Endothelial cell (in vitro differentiated cells): ENCODE results near the gene GREB1. TPM values are rescaled to one million over a fixed set of nuclear protein-coding genes. Genes with fewer than 3 reads are reported as not detected.

Source experiments
- DNase-seq: peaks from one replicate; pipeline ENCODE4 v3.0.0; 2021; ENCODE audit warnings: low spot score
- H3K27ac Mint-ChIP-seq: one replicate; pipeline ENCODE4 v1.8.0; 2021; ENCODE audit warnings: mixed read lengths, inconsistent platforms; ENCODE audit not compliant: unreplicated experiment
- H3K27me3 Mint-ChIP-seq: one replicate; pipeline ENCODE4 v1.8.0; 2021; ENCODE audit warnings: mild to moderate bottlenecking, moderate library complexity, mixed read lengths, inconsistent platforms; ENCODE audit not compliant: unreplicated experiment
- H3K36me3 Mint-ChIP-seq: one replicate; pipeline ENCODE4 v1.8.0; 2021; ENCODE audit warnings: mild to moderate bottlenecking, low read depth, mixed read lengths, inconsistent platforms; ENCODE audit not compliant: unreplicated experiment
- H3K4me1 Mint-ChIP-seq: one replicate; pipeline ENCODE4 v1.8.0; 2021; ENCODE audit warnings: mild to moderate bottlenecking, mixed read lengths, inconsistent platforms; ENCODE audit not compliant: unreplicated experiment
- H3K4me3 Mint-ChIP-seq: one replicate; pipeline ENCODE4 v1.8.0; 2021; ENCODE audit warnings: mild to moderate bottlenecking, mixed read lengths, inconsistent platforms; ENCODE audit not compliant: unreplicated experiment
- H3K9me3 Mint-ChIP-seq: one replicate; pipeline ENCODE4 v1.8.0; 2021; ENCODE audit warnings: mixed read lengths, inconsistent platforms; ENCODE audit not compliant: unreplicated experiment
- total RNA-seq: library from RNA; stranded (reverse); fragmentation: NEBNext Ultra II Directional; extraction: Animal tissue kit (Norgen Biotek cat#: 25700); gene quantifications from one replicate; pipeline ENCODE4 v1.2.1, GENCODE V29; 2021; ENCODE audit not compliant: unreplicated experiment
- TF ChIP-seq, protein P1 (sequence below): fragments of 200-600 bp; sonication (generic); IDR thresholded peaks from one replicate; pipeline ENCODE4 v1.5.0; 2021; ENCODE audit warnings: antibody characterized with exemption; ENCODE audit not compliant: unreplicated experiment

Gene GREB1
- total RNA-seq, 1 donor from 2014 or later = 35.9 TPM

DNA sequence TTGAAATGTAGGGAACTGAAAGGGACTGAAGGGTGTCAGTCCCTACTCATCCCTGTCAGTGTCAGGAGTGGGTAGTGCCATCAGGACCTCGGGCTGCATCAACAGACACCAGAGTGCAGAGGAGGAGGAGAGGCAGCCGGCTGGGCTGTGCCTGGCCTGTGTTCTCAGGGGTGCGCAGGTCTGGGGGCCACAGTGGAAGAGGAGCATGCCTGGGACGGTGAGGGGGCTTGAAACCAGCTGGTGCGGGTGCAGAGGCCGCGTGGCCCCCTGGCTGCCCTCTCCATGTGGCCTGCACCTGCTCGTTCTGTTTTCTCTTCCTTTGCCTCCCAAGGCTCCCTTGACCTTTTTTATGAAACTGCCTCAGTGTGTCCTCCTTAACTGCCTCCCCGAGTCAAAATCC is 94.8 kb downstream of the GREB1 start:
- H3K9me3 Mint-ChIP-seq = no peaks in the 10 kb centered on the region
- H3K4me1 Mint-ChIP-seq = no peaks in the 10 kb centered on the region
- no peak overlapping the region for H3K27ac Mint-ChIP-seq
- no peak overlapping the region for H3K4me3 Mint-ChIP-seq
- H3K36me3 Mint-ChIP-seq = peaks cover 70% of the 10 kb centered on the region
- TF ChIP-seq, protein P1, sequence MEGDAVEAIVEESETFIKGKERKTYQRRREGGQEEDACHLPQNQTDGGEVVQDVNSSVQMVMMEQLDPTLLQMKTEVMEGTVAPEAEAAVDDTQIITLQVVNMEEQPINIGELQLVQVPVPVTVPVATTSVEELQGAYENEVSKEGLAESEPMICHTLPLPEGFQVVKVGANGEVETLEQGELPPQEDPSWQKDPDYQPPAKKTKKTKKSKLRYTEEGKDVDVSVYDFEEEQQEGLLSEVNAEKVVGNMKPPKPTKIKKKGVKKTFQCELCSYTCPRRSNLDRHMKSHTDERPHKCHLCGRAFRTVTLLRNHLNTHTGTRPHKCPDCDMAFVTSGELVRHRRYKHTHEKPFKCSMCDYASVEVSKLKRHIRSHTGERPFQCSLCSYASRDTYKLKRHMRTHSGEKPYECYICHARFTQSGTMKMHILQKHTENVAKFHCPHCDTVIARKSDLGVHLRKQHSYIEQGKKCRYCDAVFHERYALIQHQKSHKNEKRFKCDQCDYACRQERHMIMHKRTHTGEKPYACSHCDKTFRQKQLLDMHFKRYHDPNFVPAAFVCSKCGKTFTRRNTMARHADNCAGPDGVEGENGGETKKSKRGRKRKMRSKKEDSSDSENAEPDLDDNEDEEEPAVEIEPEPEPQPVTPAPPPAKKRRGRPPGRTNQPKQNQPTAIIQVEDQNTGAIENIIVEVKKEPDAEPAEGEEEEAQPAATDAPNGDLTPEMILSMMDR = no peak
- peaks cover 10% of the 10 kb centered on the region for H3K27me3 Mint-ChIP-seq
- DNase-seq = no peak

DNA sequence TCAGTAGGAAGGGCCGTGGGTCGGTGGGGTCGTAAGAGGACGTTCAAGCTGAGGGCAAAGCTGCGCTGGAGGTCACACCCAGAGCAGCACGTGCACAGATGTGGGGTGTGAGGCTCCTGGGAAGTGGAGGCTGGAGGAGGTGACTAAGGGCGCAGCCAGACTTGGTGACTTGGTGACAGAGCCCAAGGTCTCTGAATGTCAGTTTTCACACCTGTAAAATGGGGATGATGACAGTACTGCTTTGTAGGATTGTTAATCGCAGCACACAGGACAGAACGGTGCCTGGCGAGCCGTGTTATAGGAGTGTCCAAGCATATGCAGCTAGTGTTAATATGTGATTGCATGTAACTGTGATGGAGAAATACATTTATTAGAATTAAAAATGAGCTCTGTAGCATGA is 95.4 kb downstream of the GREB1 start:
- TF ChIP-seq, protein P1 = no peak
- no peak for DNase-seq
- H3K4me3 Mint-ChIP-seq = no peak overlapping the region
- H3K27me3 Mint-ChIP-seq = peaks cover 10% of the 10 kb centered on the region
- H3K27ac Mint-ChIP-seq = no peak overlapping the region
- no peaks in the 10 kb centered on the region for H3K9me3 Mint-ChIP-seq
- peaks cover 70% of the 10 kb centered on the region for H3K36me3 Mint-ChIP-seq
- no peaks in the 10 kb centered on the region for H3K4me1 Mint-ChIP-seq

DNA sequence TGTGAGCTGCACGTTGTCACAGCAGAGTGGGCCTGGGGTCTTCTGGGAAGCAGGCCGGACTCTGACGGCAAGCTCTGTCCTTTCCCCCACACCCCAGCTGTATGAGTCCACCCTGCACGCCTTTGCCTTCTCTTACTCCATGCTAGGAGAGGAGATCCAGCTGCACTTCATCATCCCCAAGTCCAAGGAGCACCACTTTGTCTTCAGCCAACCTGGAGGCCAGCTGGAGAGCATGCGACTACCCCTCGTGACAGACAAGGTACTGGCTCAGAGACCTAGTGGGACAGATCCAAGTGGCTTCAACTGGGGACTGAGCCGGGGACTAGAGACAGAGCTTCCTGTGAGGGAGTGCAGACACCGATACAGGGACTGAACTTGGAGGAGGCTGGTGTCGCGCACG is 96.0 kb downstream of the GREB1 start:
- no peaks in the 10 kb centered on the region for H3K4me1 Mint-ChIP-seq
- no peak overlapping the region for H3K4me3 Mint-ChIP-seq

DNA sequence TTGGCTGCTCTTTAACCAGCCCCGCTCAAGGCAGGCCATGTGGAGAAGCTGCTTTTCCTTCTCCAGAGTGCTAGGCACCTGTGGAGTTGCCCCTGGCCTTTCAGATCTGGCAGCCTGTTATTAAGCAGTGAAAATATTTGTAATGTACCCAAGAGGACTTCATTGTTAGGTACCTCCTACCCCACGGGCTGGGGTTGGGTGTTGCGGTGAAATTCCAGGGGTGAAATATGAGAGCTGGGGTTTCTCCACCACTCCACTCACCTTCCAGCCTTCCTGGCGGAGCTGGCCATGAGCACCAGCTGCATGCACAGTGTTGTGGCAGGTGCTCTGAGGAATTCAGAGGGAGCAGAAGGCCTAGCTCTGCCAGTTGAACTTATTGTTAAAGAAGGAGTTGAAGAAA is 97.0 kb downstream of the GREB1 start:
- Mint-ChIP-seq H3K9me3 (no peaks in the 10 kb centered on the region), H3K36me3 (peaks cover 63% of the 10 kb centered on the region)

More for the DNA sequence above, 96.0 kb downstream of the GREB1 start:
- Mint-ChIP-seq H3K27ac (no peak overlapping the region), H3K27me3 (peaks cover 10% of the 10 kb centered on the region), H3K36me3 (peaks cover 70% of the 10 kb centered on the region), H3K9me3 (no peaks in the 10 kb centered on the region)
- DNase-seq = no peak
- TF ChIP-seq, protein P1 = no peak

DNA sequence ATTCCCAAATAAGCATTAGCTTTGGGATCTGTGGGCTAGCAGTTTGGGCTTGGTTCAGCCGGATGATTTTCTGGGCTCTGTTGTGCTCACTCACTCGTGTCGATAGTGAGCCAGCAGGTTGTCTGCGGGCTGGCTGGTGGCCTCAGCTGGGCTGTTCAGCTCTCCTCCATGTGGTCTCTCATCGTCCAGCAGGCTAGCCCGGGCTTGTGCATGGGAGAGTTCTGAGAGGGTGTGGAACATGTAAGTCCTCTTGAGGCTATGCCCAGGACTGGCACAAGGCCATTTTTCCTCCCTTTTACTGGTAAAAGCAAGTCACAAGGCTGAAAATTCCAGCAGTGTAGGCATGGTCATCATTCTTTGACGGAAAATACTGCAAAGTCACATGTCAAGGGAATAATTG is 97.6 kb downstream of the GREB1 start:
- H3K36me3 Mint-ChIP-seq = peaks cover 60% of the 10 kb centered on the region
- TF ChIP-seq, protein P1 = no peak
- peaks cover 8% of the 10 kb centered on the region for H3K27me3 Mint-ChIP-seq
- no peak for DNase-seq
- no peak overlapping the region for H3K27ac Mint-ChIP-seq
- H3K4me3 Mint-ChIP-seq = no peak overlapping the region
- no peaks in the 10 kb centered on the region for H3K4me1 Mint-ChIP-seq
- H3K9me3 Mint-ChIP-seq = no peaks in the 10 kb centered on the region

More for the DNA sequence above, 97.0 kb downstream of the GREB1 start:
- Mint-ChIP-seq H3K27ac (no peak overlapping the region), H3K4me3 (no peak overlapping the region), H3K4me1 (no peaks in the 10 kb centered on the region), H3K27me3 (peaks cover 10% of the 10 kb centered on the region)
- TF ChIP-seq, protein P1 = no peak
- DNase-seq = no peak
